ENCODE data around the gene MAPK10. TPM values are rescaled to one million over a fixed set of nuclear protein-coding genes. Genes with fewer than 3 reads are reported as not detected.
"Not testable (repeated sequence)": the region's sequence is repeated elsewhere in the genome, so short reads cannot be mapped to it uniquely, and the experiment has no call there.

MAPK10 gene
- total RNA-seq, 1 experiment from 2014 or later, result 0.03 TPM

- Histone ChIP-seq H3K9me3 (no peaks in the 10 kb centered on the region), H3K27me3 (no peaks in the 10 kb centered on the region), H3K4me3 (no peak overlapping the region), H3K36me3 (no peaks in the 10 kb centered on the region)
- no peak for DNase-seq
Measured at GRCh38 chr4:86114563-86114962, 245.3 kb downstream of the MAPK10 start.

GRCh38 chr4:86108834-86109233 is 251.0 kb downstream of the MAPK10 start:
- no peak for DNase-seq
- H3K9me3 ChIP-seq, result no peaks in the 10 kb centered on the region
- H3K36me3 ChIP-seq, result no peaks in the 10 kb centered on the region
- no peak overlapping the region for H3K4me3 ChIP-seq
- no peaks in the 10 kb centered on the region for H3K27me3 ChIP-seq

- Histone ChIP-seq H3K36me3 (no peaks in the 10 kb centered on the region), H3K4me3 (no peak overlapping the region), H3K27me3 (no peaks in the 10 kb centered on the region), H3K9me3 (no peaks in the 10 kb centered on the region)
- DNase-seq, result no peak
Measured at GRCh38 chr4:86108137-86108536, 251.7 kb downstream of the MAPK10 start.

DNA sequence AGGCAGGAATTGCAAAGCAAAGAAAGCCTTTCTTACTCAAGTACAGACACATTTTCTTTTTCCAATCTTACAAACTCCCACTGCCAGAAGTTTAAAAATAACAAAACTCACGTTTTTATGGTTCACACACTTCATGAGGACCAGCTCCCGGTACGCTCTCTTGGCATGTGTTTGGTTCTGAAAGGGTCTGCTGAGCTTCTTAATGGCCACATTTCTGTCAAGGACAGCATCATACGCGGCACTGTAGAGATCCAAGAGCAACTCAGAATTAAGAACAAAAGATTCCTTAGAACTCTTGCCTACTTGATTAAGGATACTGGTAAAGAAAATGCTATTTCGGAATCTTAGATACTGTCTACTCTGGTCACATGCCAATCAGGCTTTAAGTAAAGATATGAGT is 252.7 kb downstream of the MAPK10 start:
- no peaks in the 10 kb centered on the region for H3K9me3 ChIP-seq
- DNase-seq, result no peak
- no peaks in the 10 kb centered on the region for H3K27me3 ChIP-seq
- H3K4me3 ChIP-seq, result no peak overlapping the region
- H3K36me3 ChIP-seq, result no peaks in the 10 kb centered on the region

DNA sequence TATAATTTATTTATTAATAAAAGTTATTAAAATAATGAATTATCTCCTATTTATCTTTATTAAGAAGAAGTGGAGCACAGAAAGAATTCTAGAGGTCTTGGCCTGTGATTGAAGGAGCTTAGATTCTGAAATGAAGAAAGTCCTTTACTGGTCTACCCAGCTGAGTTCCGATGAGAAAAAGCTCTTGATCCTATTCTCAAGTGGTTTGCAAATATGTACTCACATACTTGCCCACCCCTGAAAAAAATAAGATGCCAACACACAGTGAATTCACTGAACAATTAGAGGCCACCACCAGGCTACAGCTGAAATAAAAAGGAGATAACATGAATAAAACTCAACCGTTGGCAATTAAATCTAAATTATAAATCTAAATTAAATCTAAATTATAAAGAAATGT is 253.4 kb downstream of the MAPK10 start:
- Histone ChIP-seq H3K4me3 (no peak overlapping the region), H3K36me3 (no peaks in the 10 kb centered on the region), H3K9me3 (no peaks in the 10 kb centered on the region), H3K27me3 (no peaks in the 10 kb centered on the region)
- DNase-seq, result no peak

- Histone ChIP-seq H3K9me3 (no peaks in the 10 kb centered on the region), H3K36me3 (no peaks in the 10 kb centered on the region), H3K27me3 (no peaks in the 10 kb centered on the region), H3K4me3 (no peak overlapping the region)
- no peak for DNase-seq
Measured at GRCh38 chr4:86101841-86102240, 258.0 kb downstream of the MAPK10 start.

DNA sequence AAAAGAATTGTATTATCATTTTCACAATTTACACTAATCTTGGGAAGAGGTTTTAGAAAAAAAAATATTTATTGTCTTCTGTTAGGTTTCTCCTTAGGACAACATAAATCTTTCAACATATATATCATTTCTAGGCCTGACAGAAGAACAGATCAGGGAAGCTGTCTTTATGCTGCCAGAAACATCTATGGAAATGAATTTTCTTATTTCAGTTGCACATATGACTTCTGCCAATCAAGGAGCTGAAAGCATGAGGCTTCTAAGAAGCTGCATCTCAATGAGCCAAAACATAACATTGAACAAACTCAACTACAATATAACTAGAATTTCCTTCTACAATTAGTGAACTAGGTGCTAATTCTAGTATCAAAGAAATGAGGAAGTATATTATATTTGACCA is 258.4 kb downstream of the MAPK10 start:
- Histone ChIP-seq H3K9me3 (no peaks in the 10 kb centered on the region), H3K36me3 (no peaks in the 10 kb centered on the region)
- no peak for DNase-seq

DNA sequence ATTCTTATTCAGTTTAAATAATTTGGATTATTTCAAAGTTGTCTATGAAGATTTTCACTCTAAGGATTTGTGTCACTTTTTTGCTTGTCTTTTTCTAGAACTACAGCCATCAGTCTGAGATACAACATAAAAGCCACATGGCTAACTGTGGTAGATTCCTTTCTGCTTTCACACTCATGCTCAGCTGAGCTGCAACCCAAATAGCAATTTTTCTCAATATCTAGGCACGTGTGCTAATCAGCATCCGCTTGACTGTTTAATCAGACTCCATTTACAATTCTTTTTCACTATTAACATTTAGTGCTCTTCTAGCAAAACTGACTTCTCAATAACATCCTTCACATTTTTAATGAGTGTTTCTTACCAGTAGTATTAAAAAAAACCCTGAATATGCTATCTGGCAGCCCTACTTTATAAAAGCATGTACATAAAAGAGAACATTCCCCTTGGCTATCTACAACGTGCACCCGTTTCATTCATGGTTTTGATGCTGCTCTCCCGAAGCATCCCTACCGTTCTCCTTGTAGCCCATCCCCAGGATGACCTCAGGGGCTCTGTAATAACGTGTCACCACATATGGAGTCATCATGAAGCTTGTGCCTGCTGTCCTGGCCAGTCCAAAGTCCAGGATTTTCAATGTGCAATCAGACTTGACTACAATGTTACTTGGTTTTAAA is 259.2 kb downstream of the MAPK10 start:
- Histone ChIP-seq H3K36me3 (no peaks in the 10 kb centered on the region), H3K9me3 (no peaks in the 10 kb centered on the region), H3K27me3 (no peaks in the 10 kb centered on the region), H3K4me3 (no peak overlapping the region)
- DNase-seq, result no peak

More for the DNA sequence above, 258.4 kb downstream of the MAPK10 start:
- H3K4me3 ChIP-seq, result no peak overlapping the region
- H3K27me3 ChIP-seq, result no peaks in the 10 kb centered on the region

GRCh38 chr4:86099348-86099747 is 260.5 kb downstream of the MAPK10 start:
- H3K9me3 ChIP-seq, result no peaks in the 10 kb centered on the region
- no peaks in the 10 kb centered on the region for H3K36me3 ChIP-seq
- H3K27me3 ChIP-seq, result no peaks in the 10 kb centered on the region
- no peak for DNase-seq
- H3K4me3 ChIP-seq, result no peak overlapping the region

DNA sequence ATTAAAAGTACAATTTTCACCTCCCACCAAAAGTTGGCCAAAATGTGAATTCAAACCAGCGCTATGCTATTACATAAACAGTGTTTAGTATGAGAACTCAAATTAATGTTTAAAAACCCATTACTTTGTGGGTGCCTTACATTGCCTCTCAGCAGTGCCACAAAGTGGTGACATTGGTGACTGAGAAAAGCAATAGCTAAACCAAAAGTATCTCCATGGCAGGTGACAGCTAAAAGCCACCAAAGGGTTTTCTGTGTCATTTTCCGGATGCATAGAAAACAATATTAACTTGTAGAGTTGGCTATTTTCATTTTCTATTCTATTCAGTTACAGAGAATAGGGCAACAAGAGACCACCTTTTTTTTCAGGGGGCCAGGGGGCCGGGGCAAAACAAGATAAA is 261.2 kb downstream of the MAPK10 start:
- no peaks in the 10 kb centered on the region for H3K27me3 ChIP-seq
- no peak for DNase-seq
- no peak overlapping the region for H3K4me3 ChIP-seq
- H3K36me3 ChIP-seq, result no peaks in the 10 kb centered on the region
- H3K9me3 ChIP-seq, result no peaks in the 10 kb centered on the region

DNA sequence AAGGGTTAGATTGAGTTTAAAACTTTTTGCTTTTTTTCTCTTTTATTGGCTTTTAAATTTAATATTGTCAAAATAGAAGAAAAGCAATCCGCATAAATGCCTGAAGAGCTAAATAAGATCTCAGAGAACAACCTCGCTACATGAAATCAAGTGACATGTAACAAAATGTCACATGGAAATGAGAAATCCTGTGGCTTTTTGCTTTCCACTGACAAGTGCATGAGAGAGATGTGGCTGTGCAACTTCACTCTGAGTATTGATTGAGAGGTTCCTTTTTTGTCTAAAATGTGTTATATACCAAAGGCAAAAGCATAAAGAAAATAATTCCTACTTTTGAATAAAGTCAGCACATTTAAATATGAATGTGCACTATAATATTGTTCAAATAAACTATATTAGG is 263.5 kb downstream of the MAPK10 start:
- H3K36me3 ChIP-seq, result no peaks in the 10 kb centered on the region
- H3K9me3 ChIP-seq, result no peaks in the 10 kb centered on the region
- H3K4me3 ChIP-seq, result no peak overlapping the region
- no peaks in the 10 kb centered on the region for H3K27me3 ChIP-seq
- no peak for DNase-seq

- H3K27me3 ChIP-seq, result no peaks in the 10 kb centered on the region
- H3K36me3 ChIP-seq, result no peaks in the 10 kb centered on the region
- no peaks in the 10 kb centered on the region for H3K9me3 ChIP-seq
- no peak for DNase-seq
- no peak overlapping the region for H3K4me3 ChIP-seq
Measured at GRCh38 chr4:86092684-86093083, 267.2 kb downstream of the MAPK10 start.

GRCh38 chr4:86091201-86091600 is 268.7 kb downstream of the MAPK10 start:
- DNase-seq, result no peak
- no peaks in the 10 kb centered on the region for H3K36me3 ChIP-seq
- no peaks in the 10 kb centered on the region for H3K9me3 ChIP-seq
- no peaks in the 10 kb centered on the region for H3K27me3 ChIP-seq
- H3K4me3 ChIP-seq, result no peak overlapping the region

GRCh38 chr4:86089781-86090323 is 270.0 kb downstream of the MAPK10 start:
- Histone ChIP-seq H3K4me3 (no peak overlapping the region), H3K9me3 (no peaks in the 10 kb centered on the region), H3K27me3 (no peaks in the 10 kb centered on the region), H3K36me3 (no peaks in the 10 kb centered on the region)
- no peak for DNase-seq

DNA sequence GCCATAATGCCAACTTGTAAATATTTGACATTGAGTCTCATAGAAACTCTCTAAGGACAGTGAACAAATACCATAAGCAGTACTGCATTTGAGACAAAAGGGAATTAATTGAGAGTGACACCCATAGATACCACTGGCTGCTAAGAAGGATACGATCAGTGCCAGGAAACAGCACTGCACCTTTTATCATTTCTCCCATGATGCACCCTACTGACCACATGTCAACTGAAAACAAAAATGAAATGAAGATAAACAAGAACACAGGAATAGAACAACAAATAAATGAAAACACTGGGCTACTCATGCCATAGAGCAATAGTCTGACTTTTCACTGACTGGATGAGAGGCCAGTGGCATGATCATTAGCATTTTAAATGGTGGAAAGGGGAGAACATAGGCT is 270.8 kb downstream of the MAPK10 start:
- no peak for DNase-seq
- no peak overlapping the region for H3K4me3 ChIP-seq
- no peaks in the 10 kb centered on the region for H3K36me3 ChIP-seq
- H3K27me3 ChIP-seq, result no peaks in the 10 kb centered on the region
- no peaks in the 10 kb centered on the region for H3K9me3 ChIP-seq

DNA sequence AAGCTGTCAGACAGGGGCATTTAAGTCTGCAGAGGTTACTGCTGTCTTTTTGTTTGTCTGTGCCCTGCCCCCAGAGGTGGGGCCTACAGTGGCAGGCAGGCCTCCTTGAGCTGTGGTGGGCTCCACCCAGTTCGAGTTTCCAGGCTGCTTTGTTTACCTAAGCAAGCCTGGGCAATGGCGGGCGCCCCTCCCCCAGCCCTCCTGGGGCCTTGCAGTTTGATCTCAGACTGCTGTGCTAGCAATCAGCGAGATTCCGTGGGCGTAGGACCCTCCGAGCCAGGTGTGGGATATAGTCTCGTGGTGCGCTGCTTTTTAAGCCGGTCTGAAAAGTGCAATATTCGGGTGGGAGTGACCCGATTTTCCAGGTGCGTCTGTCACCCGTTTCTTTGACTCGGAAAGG is 284.1 kb downstream of the MAPK10 start:
- DNase-seq, H3K4me3 ChIP-seq, H3K36me3 ChIP-seq, H3K27me3 ChIP-seq, H3K9me3 ChIP-seq: not testable (repeated sequence)

GRCh38 chr4:86060341-86060740 is 299.5 kb downstream of the MAPK10 start:
- no peaks in the 10 kb centered on the region for H3K36me3 ChIP-seq
- no peak for DNase-seq
- H3K4me3 ChIP-seq, result no peak overlapping the region
- no peaks in the 10 kb centered on the region for H3K9me3 ChIP-seq
- H3K27me3 ChIP-seq, result no peaks in the 10 kb centered on the region

- Histone ChIP-seq H3K36me3 (no peaks in the 10 kb centered on the region), H3K4me3 (no peak overlapping the region), H3K27me3 (no peaks in the 10 kb centered on the region), H3K9me3 (no peaks in the 10 kb centered on the region)
- no peak for DNase-seq
Measured at GRCh38 chr4:86058621-86059020, 301.2 kb downstream of the MAPK10 start.

Data from MG63 (cell line).